ENCODE data around the gene ANGPTL8. TPM values are rescaled to one million over a fixed set of nuclear protein-coding genes. Genes with fewer than 3 reads are reported as not detected.
A peak's percentile ranks its signal among the peaks of the same experiment; 100 is the strongest.

The ANGPTL8 gene
- total RNA-seq, 2 donors from 2014 or later: 1.3 TPM; not detected in 1

DNA sequence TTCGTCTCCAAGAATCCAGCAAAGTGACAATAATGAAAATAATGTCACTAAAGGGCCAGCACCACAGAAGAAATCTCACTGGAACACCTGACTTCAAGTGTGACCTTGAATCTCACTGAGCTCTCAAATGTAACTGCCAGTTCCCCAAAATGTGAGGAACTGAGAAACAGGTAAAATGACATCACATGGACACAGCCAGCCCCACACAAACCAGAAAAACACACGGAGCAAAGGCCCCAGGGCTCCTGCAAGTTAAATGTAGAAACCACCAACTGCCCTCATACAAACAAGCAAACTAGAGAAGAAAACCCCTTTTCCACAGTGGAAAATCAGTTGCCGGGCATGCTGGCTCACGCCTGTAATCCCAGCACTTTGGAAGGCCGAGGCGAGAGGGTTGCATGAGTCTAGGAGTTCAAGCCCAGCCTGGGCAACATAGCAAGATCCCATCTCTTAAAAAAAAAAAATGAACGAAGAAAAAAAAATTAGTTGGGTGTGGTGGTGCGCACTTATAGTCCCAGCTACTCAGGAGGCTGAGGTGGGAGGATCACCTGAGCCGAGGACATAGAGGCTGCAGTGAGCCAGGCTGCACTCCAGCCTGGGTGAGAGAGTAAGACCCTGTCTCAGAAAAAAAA, 33.4 kb upstream of the ANGPTL8 start:
- Histone ChIP-seq H3K27ac (peak overlapping the region in 1 of 2 donors; percentile 96), H3K27me3 (no peaks in the 10 kb centered on the region), H3K36me3 (peaks cover 21% of the 10 kb centered on the region), H3K4me3 (no peak overlapping the region), H3K9me3 (no peaks in the 10 kb centered on the region), H3K4me1 (peaks cover 0 to 31% of the 10 kb centered on the region in 2 donors)
- TF ChIP-seq, protein P1, sequence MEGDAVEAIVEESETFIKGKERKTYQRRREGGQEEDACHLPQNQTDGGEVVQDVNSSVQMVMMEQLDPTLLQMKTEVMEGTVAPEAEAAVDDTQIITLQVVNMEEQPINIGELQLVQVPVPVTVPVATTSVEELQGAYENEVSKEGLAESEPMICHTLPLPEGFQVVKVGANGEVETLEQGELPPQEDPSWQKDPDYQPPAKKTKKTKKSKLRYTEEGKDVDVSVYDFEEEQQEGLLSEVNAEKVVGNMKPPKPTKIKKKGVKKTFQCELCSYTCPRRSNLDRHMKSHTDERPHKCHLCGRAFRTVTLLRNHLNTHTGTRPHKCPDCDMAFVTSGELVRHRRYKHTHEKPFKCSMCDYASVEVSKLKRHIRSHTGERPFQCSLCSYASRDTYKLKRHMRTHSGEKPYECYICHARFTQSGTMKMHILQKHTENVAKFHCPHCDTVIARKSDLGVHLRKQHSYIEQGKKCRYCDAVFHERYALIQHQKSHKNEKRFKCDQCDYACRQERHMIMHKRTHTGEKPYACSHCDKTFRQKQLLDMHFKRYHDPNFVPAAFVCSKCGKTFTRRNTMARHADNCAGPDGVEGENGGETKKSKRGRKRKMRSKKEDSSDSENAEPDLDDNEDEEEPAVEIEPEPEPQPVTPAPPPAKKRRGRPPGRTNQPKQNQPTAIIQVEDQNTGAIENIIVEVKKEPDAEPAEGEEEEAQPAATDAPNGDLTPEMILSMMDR (IDR thresholded peaks at IDR 0.05): no peak
- no peak for DNase-seq (ENCODE audit: low spot score)

DNA sequence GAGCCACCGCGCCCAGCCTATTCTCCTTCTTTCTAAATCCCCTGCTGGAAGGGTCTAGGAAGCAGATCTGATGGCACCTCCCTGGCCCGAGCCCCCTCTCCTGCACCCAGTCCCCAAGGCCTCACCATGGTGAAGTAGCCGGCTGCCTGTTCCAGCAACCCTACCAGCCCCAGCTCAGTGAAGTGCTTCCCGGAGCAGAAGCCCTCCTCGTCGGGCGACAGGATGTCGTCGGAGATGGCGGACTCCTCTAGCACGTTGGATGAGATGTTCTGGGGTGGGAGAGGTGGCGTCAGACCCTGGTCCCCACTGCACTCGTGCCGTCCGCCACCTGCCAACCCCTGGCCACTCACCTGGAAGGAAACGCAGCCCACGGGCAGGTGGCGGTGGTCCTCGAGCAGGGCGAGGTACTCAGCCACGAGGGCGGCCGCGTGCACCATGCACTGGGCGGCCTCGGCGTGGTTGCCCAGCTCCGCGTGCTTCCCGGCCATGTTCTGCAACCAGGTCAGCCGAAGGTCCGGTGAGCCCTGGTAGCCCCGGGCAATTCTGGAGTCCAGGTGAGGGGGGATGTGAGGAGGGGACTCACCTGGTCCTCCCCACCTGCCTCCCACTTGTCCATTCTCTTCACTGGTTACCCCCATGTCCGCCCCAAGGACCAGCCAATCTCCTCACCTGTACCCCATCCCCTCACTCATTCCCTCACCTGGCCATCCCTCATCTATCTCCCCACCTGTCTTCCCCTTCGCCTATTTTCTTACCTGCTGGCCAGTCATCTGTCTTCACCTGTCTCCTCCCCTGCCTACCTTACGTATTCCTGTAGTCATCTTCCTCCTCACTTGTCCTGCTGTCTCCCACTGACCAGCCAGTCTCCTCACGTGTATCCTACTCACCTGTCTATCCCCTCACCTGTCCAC, 30.6 kb upstream of the ANGPTL8 start:
- H3K4me1 ChIP-seq: peaks cover 0 to 13% of the 10 kb centered on the region in 2 donors
- no peak overlapping the region for H3K4me3 ChIP-seq
- peaks cover 18% of the 10 kb centered on the region for H3K36me3 ChIP-seq
- H3K27ac ChIP-seq: no peak overlapping the region
- H3K27me3 ChIP-seq: no peaks in the 10 kb centered on the region
- DNase-seq (ENCODE audit: low spot score): no peak
- H3K9me3 ChIP-seq: no peaks in the 10 kb centered on the region
- TF ChIP-seq, protein P1 (IDR thresholded peaks at IDR 0.05): no peak

DNA sequence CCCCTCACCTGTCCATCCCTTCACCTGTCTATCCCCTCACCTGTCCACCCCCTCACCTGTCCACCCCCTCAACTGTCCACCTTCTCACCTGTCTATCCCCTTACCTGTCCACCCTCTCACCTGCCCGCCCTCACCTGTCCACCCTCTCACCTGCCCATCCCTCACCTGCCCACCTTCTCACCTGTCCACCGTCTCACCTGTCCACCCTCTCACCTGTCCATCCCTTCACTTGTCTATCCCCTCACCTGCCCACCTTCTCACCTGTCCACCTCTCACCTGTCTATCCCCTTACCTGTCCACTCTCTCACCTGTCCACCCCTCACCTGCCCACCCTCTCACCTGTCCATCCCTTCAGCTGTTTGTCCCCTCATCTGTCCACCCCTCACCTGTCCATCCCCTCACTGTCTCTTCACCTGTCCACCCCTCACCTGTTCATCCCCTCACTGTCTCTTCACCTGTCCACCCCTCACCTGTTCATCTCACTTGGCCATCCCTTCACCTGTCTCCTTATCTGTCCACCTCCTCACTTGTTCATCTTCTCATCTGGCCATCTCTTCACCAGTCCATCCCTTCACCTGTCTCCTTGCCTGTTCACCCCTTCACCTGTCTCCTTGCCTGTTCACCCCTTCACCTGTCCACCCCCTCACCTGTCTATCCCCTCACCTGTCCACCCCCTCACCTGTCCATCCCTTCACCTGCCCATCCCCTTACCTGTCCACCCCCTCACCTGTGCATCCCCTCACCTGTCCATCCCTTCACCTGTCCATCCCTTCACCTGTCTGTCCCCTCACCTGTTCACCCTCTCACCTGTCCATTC, 29.4 kb upstream of the ANGPTL8 start:
- DNase-seq (ENCODE audit: low spot score): no peak
- H3K4me1 ChIP-seq: peaks cover 0 to under 1% of the 10 kb centered on the region in 2 donors
- no peak overlapping the region for H3K27ac ChIP-seq
- no peak overlapping the region for H3K4me3 ChIP-seq
- no peaks in the 10 kb centered on the region for H3K9me3 ChIP-seq
- H3K27me3 ChIP-seq: no peaks in the 10 kb centered on the region
- peaks cover 27% of the 10 kb centered on the region for H3K36me3 ChIP-seq
- TF ChIP-seq, protein P1 (IDR thresholded peaks at IDR 0.05): no peak

DNA sequence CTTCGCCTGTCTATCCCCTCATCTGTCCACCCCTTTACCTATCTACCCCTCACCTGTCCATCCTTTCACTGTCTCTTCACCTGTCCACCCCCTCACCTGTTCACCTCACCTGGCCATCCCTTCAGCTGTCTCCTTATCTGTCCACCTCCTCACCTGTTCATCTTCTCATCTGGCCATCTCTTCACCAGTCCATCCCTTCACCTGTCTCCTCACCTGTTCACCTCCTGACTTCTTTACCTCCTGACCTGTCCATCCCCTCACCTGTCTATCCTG, 28.8 kb upstream of the ANGPTL8 start:
- H3K36me3 ChIP-seq: peaks cover 33% of the 10 kb centered on the region
- TF ChIP-seq, protein P1 (IDR thresholded peaks at IDR 0.05): no peak
- no peak overlapping the region for H3K27ac ChIP-seq
- no peaks in the 10 kb centered on the region for H3K9me3 ChIP-seq
- no peaks in the 10 kb centered on the region for H3K27me3 ChIP-seq
- H3K4me1 ChIP-seq: no peaks in the 10 kb centered on the region
- no peak for DNase-seq (ENCODE audit: low spot score)
- H3K4me3 ChIP-seq: no peak overlapping the region

- Histone ChIP-seq H3K27me3 (no peaks in the 10 kb centered on the region), H3K9me3 (no peaks in the 10 kb centered on the region), H3K4me1 (no peaks in the 10 kb centered on the region), H3K27ac (no peak overlapping the region), H3K4me3 (no peak overlapping the region), H3K36me3 (peaks cover 37% of the 10 kb centered on the region)
- TF ChIP-seq, protein P1 (IDR thresholded peaks at IDR 0.05): no peak
- no peak for DNase-seq (ENCODE audit: low spot score)
Observed at GRCh38 chr19:11214387-11214786, 25.0 kb upstream of the ANGPTL8 start.

All from right atrium auricular region (tissue), 2 donors.